Common myeloid progenitor, CD34-positive (primary cell): ENCODE data around the gene PPP1R9B.

Source experiments
- CTCF ChIA-PET: fragments of 350-600 bp; sonication (Branson Sonifier 250); formaldehyde crosslinking; loops from one replicate; lab custom pipeline; 2021; ENCODE audit warnings: antibody characterized with exemption; lab: Charles Lee
- POLR2A ChIA-PET: fragments of 350-600 bp; sonication (Branson Sonifier 250); formaldehyde crosslinking; loops from one replicate; lab custom pipeline; 2021; ENCODE audit warnings: antibody characterized with exemption; lab: Charles Lee
- DNase-seq, 3 donors: peaks; one replicate each; pipeline versions ENCODE4 v3.0.0 to v3.0.0-alpha.2; 2013
- H3K27ac ChIP-seq, 2 experiments: 1 replicate in 1 of 2; 2 replicates in 1 of 2; pipeline ENCODE4 v1.7.0; 2013; ENCODE audit warnings: inconsistent platforms in 2 of 2, low read length in 2 of 2, mild to moderate bottlenecking in 2 of 2, low read depth in 1 of 2, moderate library complexity in 1 of 2; ENCODE audit not compliant: severe bottlenecking in 2 of 2, insufficient read depth in 1 of 2, poor library complexity in 1 of 2
- H3K27me3 ChIP-seq, 5 experiments: replicated peaks in 2 of 5; 1 replicate in 3 of 5; 2 replicates in 2 of 5; pipeline versions ENCODE4 v1.6.1 to v1.7.0; 2013; ENCODE audit warnings: low read length in 4 of 5, mild to moderate bottlenecking in 2 of 5, moderate library complexity in 2 of 5, inconsistent platforms in 1 of 5; ENCODE audit not compliant: insufficient read depth in 5 of 5, control insufficient read depth in 4 of 5
- H3K36me3 ChIP-seq, 4 experiments: 1 replicate in 2 of 4; 2 replicates in 2 of 4; pipeline versions ENCODE4 v1.6.1 to v1.7.0; 2013; ENCODE audit warnings: low read length in 3 of 4, control low read depth in 1 of 4, mild to moderate bottlenecking in 1 of 4; ENCODE audit not compliant: control insufficient read depth in 4 of 4, insufficient read depth in 4 of 4
- H3K4me1 ChIP-seq, 4 experiments: 1 replicate in 3 of 4; 2 replicates in 1 of 4; pipeline versions ENCODE4 v1.6.1 to v1.7.1; 2013; ENCODE audit warnings: low read length in 3 of 4, mild to moderate bottlenecking in 3 of 4, control low read depth in 1 of 4, inconsistent platforms in 1 of 4, moderate library complexity in 1 of 4; ENCODE audit not compliant: control insufficient read depth in 4 of 4, insufficient read depth in 4 of 4; ENCODE audit errors: control extremely low read depth in 1 of 4
- H3K4me3 ChIP-seq, 7 experiments: 1 replicate in 4 of 7; 2 replicates in 3 of 7; pipeline versions ENCODE4 v1.5.1 to v1.7.0; 2013; ENCODE audit warnings: mild to moderate bottlenecking in 7 of 7, low read length in 6 of 7, moderate library complexity in 6 of 7, inconsistent platforms in 2 of 7, low read depth in 2 of 7, control low read depth in 1 of 7; ENCODE audit not compliant: insufficient read depth in 4 of 7, control insufficient read depth in 1 of 7; ENCODE audit errors: extremely low read depth in 1 of 7
- H3K9me3 ChIP-seq, 5 experiments: 1 replicate in 4 of 5; 2 replicates in 1 of 5; pipeline versions ENCODE4 v1.6.1 to v1.7.1; 2013; ENCODE audit warnings: low read length in 4 of 5, mild to moderate bottlenecking in 2 of 5, inconsistent platforms in 1 of 5, low read depth in 1 of 5, moderate library complexity in 1 of 5; ENCODE audit not compliant: control insufficient read depth in 4 of 5, insufficient read depth in 2 of 5; ENCODE audit errors: control extremely low read depth in 1 of 5
- WGBS: methylation state at CpG from one replicate; pipeline ENCODE4 v1.1.5; 2013; ENCODE audit not compliant: insufficient coverage; 5-methylcytosine and 5-hydroxymethylcytosine counted together

Gene PPP1R9B

GRCh38 chr17:50112694-50113093, 37.8 kb downstream of the PPP1R9B start:
- Histone ChIP-seq H3K36me3 (peaks cover 0 to 36% (median 12%) of the 10 kb centered on the region in 4 experiments), H3K4me1 (peaks cover 0 to 20% (median 16%) of the 10 kb centered on the region in 4 experiments), H3K4me3 (no peak overlapping the region), H3K9me3 (no peaks in the 10 kb centered on the region), H3K27ac (no peak overlapping the region), H3K27me3 (no peaks in the 10 kb centered on the region)
- CTCF ChIA-PET: interaction anchor here (0.8 to 14.4 kb wide), 7 partner anchors 8 to 163 kb away, joined by 3 to 134 read pairs (median 8); partner anchors contain the start of gene PDK2
- DNase-seq: no peak
- POLR2A ChIA-PET: interaction anchor here (0.6 kb wide), 1 partner anchor 39 kb away, joined by 3 read pairs; no protein-coding TSS in a partner anchor
- WGBS: 97% methylated on average over 13 of the region's 17 CpGs

- peaks cover 2 to 41% (median 13%) of the 10 kb centered on the region in 4 experiments for H3K36me3 ChIP-seq
- POLR2A ChIA-PET: interaction anchor here (0.6 kb wide), 1 partner anchor 38 kb away, joined by 3 read pairs; no protein-coding TSS in a partner anchor
- peaks cover 0 to 13% (median 8%) of the 10 kb centered on the region in 4 experiments for H3K4me1 ChIP-seq
- H3K27me3 ChIP-seq: no peaks in the 10 kb centered on the region
- CTCF ChIA-PET: interaction anchor here (0.8 to 14.4 kb wide), 9 partner anchors 7 to 163 kb away, joined by 3 to 134 read pairs (median 5); partner anchors contain the start of gene PDK2
- 95% methylated on average over 11 of the region's 14 CpGs for WGBS
- no peak for DNase-seq
- H3K9me3 ChIP-seq: no peaks in the 10 kb centered on the region
- H3K4me3 ChIP-seq: no peak overlapping the region
- H3K27ac ChIP-seq: no peak overlapping the region
These were observed 38.5 kb downstream of the PPP1R9B start for GRCh38 chr17:50111673-50112655.

- Histone ChIP-seq H3K27me3 (no peaks in the 10 kb centered on the region), H3K36me3 (peaks cover 6 to 52% (median 19%) of the 10 kb centered on the region in 4 experiments), H3K9me3 (no peaks in the 10 kb centered on the region), H3K4me3 (no peak overlapping the region), H3K27ac (no peak overlapping the region), H3K4me1 (peaks cover 0 to 4% (median 2%) of the 10 kb centered on the region in 4 experiments)
- CTCF ChIA-PET: interaction anchor here (1.1 to 14.4 kb wide), 4 partner anchors 12 to 59 kb away, joined by 4 to 134 read pairs (median 52); partner anchors contain the start of gene PDK2
- POLR2A ChIA-PET: no interaction called here
- WGBS: 95% methylated on average over 16 of the region's 19 CpGs
- no peak for DNase-seq
These were observed 39.7 kb downstream of the PPP1R9B start for GRCh38 chr17:50110591-50111349.

- CTCF ChIA-PET: interaction anchor here (0.5 to 14.4 kb wide), 2 partner anchors 14 to 60 kb away, joined by 3 to 134 read pairs; partner anchors contain the start of gene PDK2
- H3K9me3 ChIP-seq: no peaks in the 10 kb centered on the region
- POLR2A ChIA-PET: no interaction called here
- H3K4me3 ChIP-seq: no peak overlapping the region
- H3K36me3 ChIP-seq: peaks cover 6 to 62% (median 23%) of the 10 kb centered on the region in 4 experiments
- whole genome bisulfite sequencing: 96% methylated on average over 18 of the region's 19 CpGs
- no peaks in the 10 kb centered on the region for H3K4me1 ChIP-seq
- no peaks in the 10 kb centered on the region for H3K27me3 ChIP-seq
- no peak overlapping the region for H3K27ac ChIP-seq
- DNase-seq: no peak
These were observed 40.7 kb downstream of the PPP1R9B start for GRCh38 chr17:50109785-50110184.

GRCh38 chr17:50109207-50109606, 41.3 kb downstream of the PPP1R9B start:
- no peaks in the 10 kb centered on the region for H3K27me3 ChIP-seq
- WGBS: 91% methylated on average over 6 of the region's 7 CpGs
- CTCF ChIA-PET: interaction anchor here (0.5 to 14.4 kb wide), 3 partner anchors 8 to 60 kb away, joined by 3 to 134 read pairs (median 3); partner anchors contain the start of gene PDK2
- peaks cover 6 to 66% (median 23%) of the 10 kb centered on the region in 4 experiments for H3K36me3 ChIP-seq
- POLR2A ChIA-PET: no interaction called here
- no peaks in the 10 kb centered on the region for H3K9me3 ChIP-seq
- DNase-seq: no peak
- H3K4me3 ChIP-seq: no peak overlapping the region
- no peak overlapping the region for H3K27ac ChIP-seq
- H3K4me1 ChIP-seq: no peaks in the 10 kb centered on the region

DNA sequence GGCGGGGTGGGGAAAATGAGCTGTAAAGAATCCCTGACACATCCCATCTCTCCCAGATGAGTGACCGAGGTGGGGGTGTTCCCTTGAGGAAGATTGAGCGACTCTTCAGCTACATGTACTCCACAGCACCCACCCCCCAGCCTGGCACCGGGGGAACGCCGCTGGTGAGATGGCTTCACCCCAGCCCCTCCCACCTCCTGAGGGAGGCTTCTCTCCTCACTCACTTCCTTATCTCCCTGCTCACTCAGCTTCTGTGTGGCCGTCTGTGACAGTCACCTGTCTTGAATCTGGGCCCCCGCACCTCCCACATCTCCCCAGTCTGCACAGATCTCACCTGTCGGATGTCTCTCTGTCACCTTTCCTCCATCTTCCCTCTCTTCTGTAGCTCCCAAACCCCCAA, 41.9 kb downstream of the PPP1R9B start:
- no peak for DNase-seq
- Histone ChIP-seq H3K27ac (no peak overlapping the region), H3K27me3 (no peaks in the 10 kb centered on the region), H3K36me3 (peaks cover 6 to 71% (median 23%) of the 10 kb centered on the region in 4 experiments), H3K9me3 (no peaks in the 10 kb centered on the region), H3K4me1 (no peaks in the 10 kb centered on the region), H3K4me3 (no peak overlapping the region)
- POLR2A ChIA-PET: no interaction called here
- 89% methylated on average over 8 of the region's 9 CpGs for WGBS
- CTCF ChIA-PET: interaction anchor here (0.9 to 14.4 kb wide), 2 partner anchors 9 to 13 kb away, joined by 3 to 134 read pairs; partner anchors contain the start of gene PDK2
